ENCODE measurements around the gene CCDC40.

Gene CCDC40

DNA sequence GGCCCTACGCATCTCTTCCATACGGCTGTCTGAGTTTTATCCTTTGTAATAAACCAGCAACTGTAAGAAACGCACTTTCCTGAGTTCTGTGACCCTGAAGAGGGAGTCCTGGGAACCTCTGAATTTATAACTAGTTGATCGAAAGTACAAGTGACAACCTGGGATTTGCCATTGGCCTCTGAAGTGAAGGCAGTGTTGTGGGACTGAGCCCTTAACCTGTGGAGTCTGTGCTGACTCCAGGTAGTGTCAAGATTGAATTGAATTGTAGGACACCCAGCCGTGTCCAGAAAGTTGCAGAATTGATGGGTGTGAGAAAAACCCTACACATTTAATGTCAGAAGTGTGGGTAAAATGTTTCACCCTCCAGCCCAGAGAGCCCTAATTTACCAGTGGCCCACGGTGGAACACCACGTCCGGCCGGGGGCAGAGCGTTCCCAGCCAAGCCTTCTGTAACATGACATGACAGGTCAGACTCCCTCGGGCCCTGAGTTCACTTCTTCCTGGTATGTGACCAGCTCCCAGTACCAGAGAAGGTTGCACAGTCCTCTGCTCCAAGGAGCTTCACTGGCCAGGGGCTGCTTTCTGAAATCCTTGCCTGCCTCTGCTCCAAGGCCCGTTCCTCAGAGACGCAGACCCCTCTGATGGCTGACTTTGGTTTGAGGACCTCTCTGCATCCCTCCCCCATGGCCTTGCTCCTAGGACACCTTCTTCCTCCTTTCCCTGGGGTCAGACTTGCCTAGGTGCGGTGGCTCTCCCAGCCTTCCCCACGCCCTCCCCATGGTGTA is 66.4 kb downstream of the CCDC40 start:
- no peak for DNase-seq (ENCODE audit: low read depth in 2 of 2)

DNA sequence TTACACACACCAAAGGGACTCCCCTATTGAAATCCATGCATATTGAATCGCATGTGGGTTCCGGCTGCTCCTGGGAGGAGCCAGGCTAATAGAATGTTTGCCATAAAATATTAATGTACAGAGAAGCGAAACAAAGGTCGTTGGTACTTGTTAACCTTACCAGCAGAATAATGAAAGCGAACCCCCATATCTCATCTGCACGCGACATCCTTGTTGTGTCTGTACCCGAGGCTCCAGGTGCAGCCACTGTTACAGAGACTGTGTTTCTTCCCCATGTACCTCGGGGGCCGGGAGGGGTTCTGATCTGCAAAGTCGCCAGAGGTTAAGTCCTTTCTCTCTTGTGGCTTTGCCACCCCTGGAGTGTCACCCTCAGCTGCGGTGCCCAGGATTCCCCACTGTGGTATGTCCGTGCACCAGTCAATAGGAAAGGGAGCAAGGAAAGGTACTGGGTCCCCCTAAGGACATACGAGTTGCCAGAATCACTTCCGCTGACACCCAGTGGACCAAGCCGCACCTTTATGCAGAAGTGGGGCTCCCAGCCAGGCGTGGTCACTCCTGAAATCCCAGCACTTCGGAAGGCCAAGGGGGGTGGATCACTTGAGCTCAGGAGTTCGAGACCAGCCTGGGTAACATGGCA is 67.1 kb downstream of the CCDC40 start:
- no peak for DNase-seq (ENCODE audit: low read depth in 2 of 2)

DNA sequence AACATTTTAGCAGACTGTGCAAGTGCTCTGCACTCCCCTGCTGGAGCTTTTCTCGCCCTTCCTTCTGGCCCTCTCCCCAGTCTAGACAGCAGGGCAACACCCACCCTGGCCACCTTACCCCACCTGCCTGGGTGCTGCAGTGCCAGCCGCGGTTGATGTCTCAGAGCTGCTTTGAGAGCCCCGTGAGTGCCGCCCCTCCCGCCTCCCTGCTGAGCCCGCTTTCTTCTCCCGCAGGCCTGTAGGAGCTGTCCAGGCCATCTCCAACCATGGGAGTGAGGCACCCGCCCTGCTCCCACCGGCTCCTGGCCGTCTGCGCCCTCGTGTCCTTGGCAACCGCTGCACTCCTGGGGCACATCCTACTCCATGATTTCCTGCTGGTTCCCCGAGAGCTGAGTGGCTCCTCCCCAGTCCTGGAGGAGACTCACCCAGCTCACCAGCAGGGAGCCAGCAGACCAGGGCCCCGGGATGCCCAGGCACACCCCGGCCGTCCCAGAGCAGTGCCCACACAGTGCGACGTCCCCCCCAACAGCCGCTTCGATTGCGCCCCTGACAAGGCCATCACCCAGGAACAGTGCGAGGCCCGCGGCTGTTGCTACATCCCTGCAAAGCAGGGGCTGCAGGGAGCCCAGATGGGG is 68.0 kb downstream of the CCDC40 start:
- no peak for DNase-seq (ENCODE audit: low read depth in 2 of 2)

DNA sequence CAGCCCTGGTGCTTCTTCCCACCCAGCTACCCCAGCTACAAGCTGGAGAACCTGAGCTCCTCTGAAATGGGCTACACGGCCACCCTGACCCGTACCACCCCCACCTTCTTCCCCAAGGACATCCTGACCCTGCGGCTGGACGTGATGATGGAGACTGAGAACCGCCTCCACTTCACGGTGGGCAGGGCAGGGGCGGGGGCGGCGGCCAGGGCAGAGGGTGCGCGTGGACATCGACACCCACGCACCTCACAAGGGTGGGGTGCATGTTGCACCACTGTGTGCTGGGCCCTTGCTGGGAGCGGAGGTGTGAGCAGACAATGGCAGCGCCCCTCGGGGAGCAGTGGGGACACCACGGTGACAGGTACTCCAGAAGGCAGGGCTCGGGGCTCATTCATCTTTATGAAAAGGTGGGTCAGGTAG is 68.5 kb downstream of the CCDC40 start:
- DNase-seq (ENCODE audit: low read depth in 2 of 2) = no peak

DNA sequence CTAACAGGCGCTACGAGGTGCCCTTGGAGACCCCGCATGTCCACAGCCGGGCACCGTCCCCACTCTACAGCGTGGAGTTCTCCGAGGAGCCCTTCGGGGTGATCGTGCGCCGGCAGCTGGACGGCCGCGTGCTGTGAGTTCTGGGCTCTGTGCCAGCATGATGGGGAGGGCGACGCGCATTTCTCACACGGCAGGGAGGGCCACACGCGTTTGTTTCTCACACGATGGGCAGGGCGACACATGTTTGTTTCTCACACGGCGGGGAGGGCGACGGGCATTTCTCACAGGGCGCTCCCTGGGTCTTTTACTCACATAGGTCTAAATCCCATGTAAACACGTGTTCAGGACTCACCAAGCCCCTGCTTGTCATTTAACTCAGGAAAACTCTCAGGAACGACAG is 69.3 kb downstream of the CCDC40 start:
- DNase-seq (ENCODE audit: low read depth in 2 of 2) = no peak

DNA sequence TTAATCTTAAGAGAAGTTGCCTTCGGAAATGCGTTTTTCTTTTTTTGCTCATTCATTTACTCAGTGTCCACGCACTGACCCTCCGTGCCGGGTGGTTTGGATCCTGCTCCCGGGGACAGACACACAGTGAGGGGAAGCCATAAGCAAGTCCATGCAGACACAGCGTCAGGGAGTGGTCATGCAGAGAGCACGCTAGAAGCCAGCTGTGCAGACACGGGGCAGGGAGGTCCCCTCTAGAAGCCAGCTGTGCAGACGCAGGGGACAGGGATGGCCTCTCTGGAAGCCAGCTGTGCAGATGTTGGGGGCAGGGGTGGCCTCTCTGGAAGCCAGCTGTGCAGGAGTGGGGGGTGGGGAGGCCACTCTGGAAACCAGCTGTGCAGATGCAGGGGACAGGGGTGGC is 69.7 kb downstream of the CCDC40 start:
- no peak for DNase-seq (ENCODE audit: low read depth in 2 of 2)

DNA sequence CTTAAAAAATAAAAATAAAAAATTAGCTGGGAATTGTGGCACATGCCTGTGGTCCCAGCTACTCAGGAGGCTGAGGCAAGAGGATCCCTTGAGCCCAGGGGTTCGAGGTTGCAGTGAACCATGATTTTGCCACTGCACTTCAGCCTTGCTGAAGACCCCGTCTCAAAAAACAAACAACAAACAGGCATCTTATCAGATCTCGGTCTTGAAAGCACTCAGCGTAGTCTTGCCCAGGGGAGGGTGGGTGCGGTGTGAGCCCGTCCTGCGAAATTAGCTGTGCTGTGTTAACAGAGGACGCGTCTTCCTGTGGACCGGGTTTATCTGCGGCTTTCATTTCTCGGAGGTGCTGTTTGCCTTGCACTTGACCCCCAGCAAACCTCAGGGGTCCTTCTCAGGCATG is 70.3 kb downstream of the CCDC40 start:
- DNase-seq (ENCODE audit: low read depth in 2 of 2) = no peak

DNA sequence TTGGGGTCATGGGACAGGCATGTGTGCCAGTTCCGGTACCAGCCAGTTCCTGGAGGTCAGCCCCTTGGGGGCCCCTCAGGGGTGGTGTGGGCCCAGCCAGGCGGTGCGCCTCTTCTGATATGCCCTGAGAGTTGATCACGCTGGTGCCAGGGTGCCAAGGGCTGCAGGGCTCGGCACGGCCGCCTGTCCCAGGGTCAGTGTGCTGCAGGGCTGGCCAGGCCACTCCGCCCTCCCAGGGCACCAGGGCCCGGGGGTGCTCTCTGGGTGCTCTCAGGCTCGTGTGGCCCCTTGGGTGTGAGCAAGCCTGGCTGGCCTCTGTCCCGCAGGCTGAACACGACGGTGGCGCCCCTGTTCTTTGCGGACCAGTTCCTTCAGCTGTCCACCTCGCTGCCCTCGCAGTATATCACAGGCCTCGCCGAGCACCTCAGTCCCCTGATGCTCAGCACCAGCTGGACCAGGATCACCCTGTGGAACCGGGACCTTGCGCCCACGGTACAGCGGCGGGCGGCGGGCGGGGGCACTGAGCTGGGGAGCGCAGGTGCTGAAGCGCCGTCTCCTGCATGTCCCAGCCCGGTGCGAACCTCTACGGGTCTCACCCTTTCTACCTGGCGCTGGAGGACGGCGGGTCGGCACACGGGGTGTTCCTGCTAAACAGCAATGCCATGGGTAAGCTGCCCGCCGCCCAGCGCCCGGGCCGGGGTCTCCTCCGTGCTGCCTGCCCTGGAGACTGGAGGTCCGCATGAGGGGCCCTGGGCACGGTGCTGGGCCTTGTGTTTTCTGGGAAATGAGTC is 71.0 kb downstream of the CCDC40 start:
- no peak for DNase-seq (ENCODE audit: low read depth in 2 of 2)

DNA sequence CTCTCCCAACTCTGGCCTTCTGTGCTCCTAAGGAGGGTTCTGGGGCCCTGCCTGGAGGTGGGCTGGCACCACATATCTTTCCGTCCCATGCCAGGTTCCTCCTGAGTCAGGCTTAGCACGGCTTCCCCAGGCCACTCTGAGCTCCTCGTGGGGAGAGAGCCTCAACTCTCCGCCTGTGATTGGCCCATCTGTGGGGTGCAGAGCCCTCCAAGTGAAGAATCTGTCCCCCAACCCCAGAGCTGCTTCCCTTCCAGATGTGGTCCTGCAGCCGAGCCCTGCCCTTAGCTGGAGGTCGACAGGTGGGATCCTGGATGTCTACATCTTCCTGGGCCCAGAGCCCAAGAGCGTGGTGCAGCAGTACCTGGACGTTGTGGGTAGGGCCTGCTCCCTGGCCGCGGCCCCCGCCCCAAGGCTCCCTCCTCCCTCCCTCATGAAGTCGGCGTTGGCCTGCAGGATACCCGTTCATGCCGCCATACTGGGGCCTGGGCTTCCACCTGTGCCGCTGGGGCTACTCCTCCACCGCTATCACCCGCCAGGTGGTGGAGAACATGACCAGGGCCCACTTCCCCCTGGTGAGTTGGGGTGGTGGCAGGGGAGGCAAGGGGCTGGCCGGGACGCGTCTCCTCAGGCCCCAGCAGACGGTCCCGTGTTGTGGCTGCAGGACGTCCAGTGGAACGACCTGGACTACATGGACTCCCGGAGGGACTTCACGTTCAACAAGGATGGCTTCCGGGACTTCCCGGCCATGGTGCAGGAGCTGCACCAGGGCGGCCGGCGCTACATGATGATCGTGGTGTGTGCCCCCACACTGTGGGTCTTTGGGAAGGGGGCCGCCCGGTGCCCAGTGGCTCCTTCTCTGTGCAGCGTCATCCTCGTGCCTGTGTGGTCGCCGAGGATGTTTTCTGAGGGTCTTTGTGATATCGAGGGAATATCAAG is 71.9 kb downstream of the CCDC40 start:
- DNase-seq (ENCODE audit: low read depth in 2 of 2) = no peak

DNA sequence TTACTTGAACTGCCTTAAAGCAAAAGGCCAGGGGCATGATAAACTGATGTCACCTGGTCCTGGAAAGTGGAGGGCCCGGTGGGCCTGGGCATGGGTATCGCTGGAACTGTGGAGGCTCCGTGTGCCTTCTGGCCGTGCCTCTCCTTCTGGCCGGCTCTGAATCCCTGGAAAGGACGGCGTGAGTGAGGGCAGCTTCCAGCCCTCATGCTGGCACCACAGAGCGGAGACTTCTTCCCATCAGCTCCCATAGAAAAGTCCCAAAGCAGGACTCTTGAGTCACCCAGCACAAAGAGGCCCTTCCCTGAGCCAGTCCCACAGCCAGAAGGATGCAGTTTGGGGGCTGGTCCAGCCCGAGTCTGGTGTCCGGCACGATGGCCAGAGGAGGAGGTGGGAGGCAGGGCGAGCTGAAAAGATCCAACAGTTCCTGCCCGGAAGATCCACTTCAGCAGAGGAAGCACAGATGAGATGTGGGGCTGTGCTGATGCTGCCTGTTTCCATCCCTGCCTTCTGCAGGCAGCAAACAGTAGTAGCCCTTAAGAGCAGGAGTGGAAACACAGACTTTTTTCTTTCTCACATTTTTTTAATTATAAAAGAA is 72.7 kb downstream of the CCDC40 start:
- DNase-seq (ENCODE audit: low read depth in 2 of 2) = no peak

DNA sequence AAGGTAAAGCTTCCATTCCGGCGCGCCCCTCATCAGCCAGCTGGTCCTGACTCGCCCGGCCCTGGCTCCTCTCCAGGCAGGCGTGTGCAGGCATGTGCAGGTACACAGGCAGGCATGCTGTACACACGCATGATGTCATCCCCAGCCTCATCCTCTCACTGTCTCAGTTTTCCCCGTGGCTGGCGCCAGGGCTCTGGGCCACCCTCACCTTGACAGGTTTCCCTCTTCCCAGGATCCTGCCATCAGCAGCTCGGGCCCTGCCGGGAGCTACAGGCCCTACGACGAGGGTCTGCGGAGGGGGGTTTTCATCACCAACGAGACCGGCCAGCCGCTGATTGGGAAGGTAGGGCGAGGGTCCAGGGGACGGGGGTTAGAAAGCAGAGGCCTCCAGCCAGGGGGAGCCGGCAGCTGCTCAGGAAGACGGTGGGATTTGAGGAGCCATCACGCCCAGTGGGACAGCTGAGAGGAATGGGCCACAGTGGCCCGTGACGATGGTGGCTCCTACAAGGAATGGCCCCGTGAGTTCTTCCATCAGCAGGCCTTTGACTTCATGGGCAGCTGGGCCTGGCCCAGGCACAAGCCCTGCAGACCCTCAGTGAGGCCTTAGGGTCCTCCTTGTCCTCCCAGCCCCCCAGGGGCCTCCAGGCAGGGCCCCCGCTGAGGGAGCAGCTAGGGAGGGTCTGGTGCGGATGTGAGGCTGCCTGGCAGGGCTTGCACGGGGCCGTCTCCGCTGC is 73.4 kb downstream of the CCDC40 start:
- DNase-seq (ENCODE audit: low read depth in 2 of 2) = no peak

DNA sequence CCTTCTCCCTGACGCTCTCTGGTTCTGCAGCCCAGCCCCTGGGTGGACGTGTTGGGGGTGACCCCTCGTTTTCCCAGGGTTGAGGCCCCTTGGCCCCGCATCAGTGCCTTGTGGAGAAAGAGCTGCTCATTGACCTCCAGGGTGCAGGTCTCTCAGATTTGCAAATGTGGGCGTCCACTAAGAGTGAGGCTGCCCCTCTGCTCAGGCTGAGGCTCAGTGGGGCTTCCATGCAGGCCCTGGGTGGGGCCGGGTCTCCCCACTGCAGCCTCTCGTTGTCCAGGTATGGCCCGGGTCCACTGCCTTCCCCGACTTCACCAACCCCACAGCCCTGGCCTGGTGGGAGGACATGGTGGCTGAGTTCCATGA is 74.0 kb downstream of the CCDC40 start:
- DNase-seq (ENCODE audit: low read depth in 2 of 2) = no peak

DNA sequence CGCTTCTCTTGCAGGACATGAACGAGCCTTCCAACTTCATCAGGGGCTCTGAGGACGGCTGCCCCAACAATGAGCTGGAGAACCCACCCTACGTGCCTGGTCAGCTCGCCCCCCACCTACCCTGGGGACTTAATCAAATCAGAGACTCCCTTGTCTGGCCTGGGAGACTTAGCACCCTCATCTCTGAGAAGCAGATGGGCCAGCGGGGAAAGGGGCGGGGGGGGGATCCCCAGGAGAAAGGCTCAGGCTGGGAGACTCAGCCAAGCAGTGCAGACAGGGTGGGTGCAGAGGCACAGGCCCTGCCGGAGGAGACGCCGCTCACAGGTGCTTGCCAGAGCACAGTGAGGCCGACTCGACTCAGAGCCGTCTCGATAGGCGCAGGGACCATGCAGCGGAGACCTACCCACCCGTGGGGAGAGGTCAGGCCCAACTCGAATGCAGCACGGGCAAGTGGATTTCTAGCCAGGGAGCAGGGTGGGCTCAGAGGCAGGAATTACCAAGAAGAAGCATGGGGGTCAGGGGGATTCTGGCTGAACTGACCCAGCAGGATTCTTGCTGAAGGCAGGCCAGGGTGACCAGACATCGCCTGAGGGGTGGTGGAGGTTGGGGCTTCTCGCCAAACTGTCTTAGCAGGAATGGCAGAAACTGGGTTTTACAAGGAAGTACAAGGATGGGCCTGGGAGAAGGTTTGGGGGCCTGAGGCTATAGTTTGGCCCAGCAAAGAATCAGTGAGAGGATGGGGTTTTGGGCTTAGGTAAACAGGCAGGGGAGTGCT is 74.7 kb downstream of the CCDC40 start:
- no peak for DNase-seq (ENCODE audit: low read depth in 2 of 2)

DNA sequence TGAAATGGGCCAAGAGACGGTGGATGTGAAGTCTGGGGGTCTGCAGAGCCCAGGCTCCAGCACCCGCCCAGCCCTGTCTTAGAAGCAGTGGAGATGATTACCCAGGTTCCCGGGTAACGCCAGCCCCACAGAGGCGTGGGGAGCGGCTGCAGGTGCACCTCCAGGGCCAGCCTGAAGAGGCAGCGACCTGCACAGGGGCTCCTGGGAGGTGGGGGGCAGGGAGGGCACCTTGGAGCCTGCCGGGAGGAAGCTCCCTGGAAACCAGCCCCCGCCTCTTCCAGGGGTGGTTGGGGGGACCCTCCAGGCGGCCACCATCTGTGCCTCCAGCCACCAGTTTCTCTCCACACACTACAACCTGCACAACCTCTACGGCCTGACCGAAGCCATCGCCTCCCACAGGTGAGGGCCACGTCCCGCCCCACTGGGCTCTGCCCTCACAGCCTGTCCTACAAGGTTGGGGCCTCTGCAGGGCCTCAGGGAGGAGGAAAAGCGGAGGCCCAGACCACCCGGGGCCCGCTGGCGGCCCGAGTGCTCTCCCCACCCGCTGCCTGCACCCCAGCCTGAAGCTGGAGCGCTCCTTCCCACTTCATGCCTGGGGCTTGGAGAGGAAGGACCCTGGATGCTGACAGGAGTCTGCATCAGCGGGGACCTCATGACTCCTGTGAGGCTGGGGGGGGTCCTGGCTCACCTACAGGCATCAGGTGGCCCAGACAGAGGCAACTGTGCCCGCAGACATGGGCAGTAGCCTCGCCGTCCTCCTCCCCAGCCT is 75.4 kb downstream of the CCDC40 start:
- DNase-seq (ENCODE audit: low read depth in 2 of 2) = no peak

DNA sequence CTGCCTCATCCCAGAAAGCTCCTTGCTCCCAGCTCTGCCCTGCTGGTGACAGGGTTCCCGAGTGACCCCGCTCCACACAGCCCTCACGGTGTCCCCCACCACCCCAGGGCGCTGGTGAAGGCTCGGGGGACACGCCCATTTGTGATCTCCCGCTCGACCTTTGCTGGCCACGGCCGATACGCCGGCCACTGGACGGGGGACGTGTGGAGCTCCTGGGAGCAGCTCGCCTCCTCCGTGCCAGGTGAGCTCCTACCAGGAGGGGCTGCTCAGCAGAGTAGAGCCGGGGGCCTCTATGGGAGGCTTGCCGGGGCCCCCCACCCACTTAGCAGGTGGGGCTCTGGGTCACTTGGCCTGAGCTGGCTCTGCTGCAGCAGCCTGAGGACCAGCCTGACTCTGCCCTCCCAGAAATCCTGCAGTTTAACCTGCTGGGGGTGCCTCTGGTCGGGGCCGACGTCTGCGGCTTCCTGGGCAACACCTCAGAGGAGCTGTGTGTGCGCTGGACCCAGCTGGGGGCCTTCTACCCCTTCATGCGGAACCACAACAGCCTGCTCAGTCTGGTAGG is 76.1 kb downstream of the CCDC40 start:
- DNase-seq (ENCODE audit: low read depth in 2 of 2) = no peak

DNA sequence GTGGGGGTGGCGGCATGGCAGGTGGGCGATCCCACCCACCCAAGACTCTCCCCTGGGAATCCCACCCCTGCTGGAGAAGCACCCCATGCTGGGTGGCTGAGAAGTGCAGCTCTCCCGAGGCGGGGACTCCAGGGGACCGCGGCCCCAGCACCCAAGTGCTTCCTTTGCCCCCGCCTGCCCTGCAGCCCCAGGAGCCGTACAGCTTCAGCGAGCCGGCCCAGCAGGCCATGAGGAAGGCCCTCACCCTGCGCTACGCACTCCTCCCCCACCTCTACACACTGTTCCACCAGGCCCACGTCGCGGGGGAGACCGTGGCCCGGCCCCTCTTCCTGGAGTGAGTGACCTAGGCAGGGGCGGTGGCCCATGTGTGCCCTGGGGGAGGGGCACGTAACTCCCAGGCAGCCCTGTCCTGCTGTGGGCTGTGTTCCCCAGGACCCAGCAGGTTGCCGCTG is 76.6 kb downstream of the CCDC40 start:
- DNase-seq (ENCODE audit: low read depth in 2 of 2) = no peak

DNA sequence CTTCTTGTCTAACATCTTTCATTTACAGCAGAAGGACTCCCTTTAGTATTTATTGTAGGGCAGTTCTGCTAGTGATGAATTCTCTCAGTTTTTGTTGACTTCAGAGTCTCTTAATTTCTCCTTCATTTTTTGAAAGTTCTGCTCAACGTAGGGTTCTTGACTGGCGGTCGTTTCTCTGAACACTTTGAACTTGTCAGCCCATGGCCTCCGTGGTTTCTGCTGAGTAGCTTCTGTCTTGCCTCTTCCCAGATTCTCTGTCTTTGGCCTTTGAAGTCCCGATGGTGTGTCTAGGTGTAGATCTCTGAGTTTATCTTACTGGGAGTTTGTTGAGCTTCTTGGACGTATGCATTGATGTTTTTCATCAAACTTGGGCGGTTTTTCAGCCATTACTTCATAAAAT is 78.3 kb downstream of the CCDC40 start:
- DNase-seq (ENCODE audit: low read depth in 2 of 2) = no peak

DNA sequence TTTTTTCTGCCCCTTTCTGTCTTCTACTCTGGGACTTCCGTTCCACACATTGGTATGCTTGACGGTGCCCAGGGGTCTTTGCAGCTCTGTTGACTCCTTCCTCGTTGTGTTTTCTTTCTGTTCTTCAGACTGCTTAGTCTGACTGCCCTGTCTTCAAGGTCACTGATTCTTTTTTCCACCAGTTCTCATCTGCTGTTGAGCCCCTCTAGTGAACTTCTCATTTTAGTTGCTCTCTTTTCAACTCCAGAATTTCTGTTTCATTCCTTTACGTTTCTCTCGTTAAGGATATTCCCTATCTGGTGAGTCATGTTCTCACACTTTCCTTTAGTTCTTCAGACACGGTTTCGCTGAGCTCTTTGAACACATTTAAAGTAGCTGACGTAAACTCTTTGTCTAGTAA is 78.7 kb downstream of the CCDC40 start:
- DNase-seq (ENCODE audit: low read depth in 2 of 2) = no peak

Data from stimulated activated CD4-positive, alpha-beta T cell treated with anti-CD3 and anti-CD28 coated beads, Interleukin-1b, Interleukin-23, amount 100 ng/mL, for 1 hour (primary cell).